Activated CD8-positive, alpha-beta memory T cell treated with anti-CD3 and anti-CD28 coated beads, Interleukin-2, amount 10 ng/mL, durations not matched to agents 7 days and 5 days (primary cell): ENCODE measurements around the gene ZNF254. TPM values are rescaled to one million over a fixed set of nuclear protein-coding genes. Genes with fewer than 3 reads are reported as not detected.
A peak's percentile ranks its signal among the peaks of the same experiment; 100 is the strongest.
"Not testable (repeated sequence)": the region's sequence is repeated elsewhere in the genome, so short reads cannot be mapped to it uniquely, and the experiment has no call there.

Experiments
- ATAC-seq: fragments of 150-1000 bp; cut with Tn5 transposase; one replicate; pipeline ENCODE4 v1.10.0; 2021; ENCODE audit warnings: moderate library complexity
- CTCF ChIA-PET: fragments of 350-600 bp; sonication (Branson Sonifier 250); formaldehyde crosslinking; loops from one replicate; lab custom pipeline; 2021; ENCODE audit warnings: antibody characterized with exemption; lab: Charles Lee
- DNase-seq: peaks from one replicate; pipeline ENCODE4 v3.0.0-alpha.2; 2020
- H3K27ac Mint-ChIP-seq: one replicate; pipeline ENCODE4 v1.8.0; 2021; ENCODE audit warnings: mild to moderate bottlenecking, mixed read lengths
- H3K27me3 Mint-ChIP-seq: one replicate; pipeline ENCODE4 v1.8.0; 2021; ENCODE audit warnings: mixed read lengths
- H3K36me3 Mint-ChIP-seq: one replicate; pipeline ENCODE4 v1.8.0; 2021; ENCODE audit warnings: mild to moderate bottlenecking, mixed read lengths
- H3K4me1 Mint-ChIP-seq: one replicate; pipeline ENCODE4 v1.8.0; 2021; ENCODE audit warnings: mixed read lengths
- H3K4me3 Mint-ChIP-seq: one replicate; pipeline ENCODE4 v1.8.0; 2021; ENCODE audit warnings: mild to moderate bottlenecking, moderate library complexity, mixed read lengths
- H3K9me3 Mint-ChIP-seq: one replicate; pipeline ENCODE4 v1.8.0; 2022; ENCODE audit warnings: low read depth, mixed read lengths
- total RNA-seq, 2 experiments: library from RNA; stranded (reverse); gene quantifications; one replicate each; pipeline ENCODE4 v1.2.3, GENCODE V29; 2021

ZNF254 gene
- 10 to 100 TPM in 1 of 2 experiments, 1 to 10 TPM in 1; 9.9 to 13.7 TPM for total RNA-seq

DNA sequence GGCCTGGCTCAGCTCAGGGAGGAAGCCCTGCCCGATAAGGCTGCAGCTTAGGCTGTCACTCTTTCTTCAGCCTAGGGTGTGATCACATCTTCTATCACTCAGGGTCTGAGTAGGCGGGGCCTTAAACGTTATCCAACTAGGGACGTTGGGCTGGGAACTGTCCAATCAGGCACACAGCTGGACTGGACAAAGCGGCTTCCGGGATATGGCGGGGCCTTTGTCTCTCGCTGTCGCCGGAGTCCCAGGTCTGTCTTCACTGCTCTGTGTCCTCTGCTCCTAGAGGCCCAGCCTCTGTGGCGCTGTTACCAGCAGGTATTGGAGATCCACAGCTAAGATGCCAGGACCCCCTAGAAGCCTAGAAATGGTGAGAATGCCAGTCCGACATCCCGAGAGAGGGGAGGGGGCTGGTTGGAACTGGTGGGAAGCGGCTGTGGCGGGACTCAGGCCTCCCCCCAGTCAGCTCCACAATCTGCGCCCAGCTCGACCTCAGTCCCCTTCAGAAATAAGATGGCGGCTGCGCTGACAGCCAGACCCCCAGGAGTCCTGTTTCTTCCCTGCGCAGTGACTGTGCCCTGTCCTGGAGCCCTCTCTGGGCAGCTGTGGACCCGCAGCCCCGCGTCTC is at the start of gene ZNF254:
TSS of gene ZNF254 (plus strand) at position 214 of the 622 bp plus-strand sequence. CDS start at position 335, 121 bp downstream.
- H3K27me3 Mint-ChIP-seq, result no peaks in the 10 kb centered on the region
- H3K4me1 Mint-ChIP-seq, result peaks cover 9% of the 10 kb centered on the region
- H3K27ac Mint-ChIP-seq, result peak within 1 kb of the TSS; percentile 98
- H3K9me3 Mint-ChIP-seq, result peaks cover 10% of the 10 kb centered on the region
- DNase-seq (peak; percentile 95), ATAC-seq (peak; percentile 100)
- CTCF ChIA-PET, result interaction anchor here (0.7 to 1.6 kb wide), 4 partner anchors 46 to 692 kb away, joined by 3 to 6 read pairs (median 4); partner anchors contain the start of genes ZNF681 and ZNF91
- peaks cover 34% of the 10 kb centered on the region for H3K36me3 Mint-ChIP-seq
- H3K4me3 Mint-ChIP-seq, result peak within 1 kb of the TSS; percentile 94

DNA sequence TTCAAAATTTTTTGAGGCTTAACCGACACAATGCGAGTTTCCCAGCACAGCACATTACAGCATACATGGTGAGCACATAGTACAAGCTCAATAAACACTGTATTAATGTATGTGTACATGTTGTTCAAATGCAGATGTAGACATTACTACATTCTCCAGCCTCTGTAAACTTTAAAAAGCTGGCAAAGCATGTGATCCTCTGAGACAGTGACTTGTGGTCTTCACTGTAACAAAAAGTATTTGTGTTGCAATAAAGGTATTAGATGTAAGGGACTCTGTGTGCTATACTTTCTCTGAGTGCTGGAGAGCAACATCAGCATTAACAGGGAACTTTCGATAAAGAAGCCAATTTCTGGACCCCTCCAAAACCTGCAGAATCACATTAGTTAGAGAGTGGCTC is 46.4 kb upstream of the ZNF254 start:
- Mint-ChIP-seq H3K4me3 (no peak overlapping the region), H3K27me3 (no peaks in the 10 kb centered on the region), H3K4me1 (peaks cover 6% of the 10 kb centered on the region), H3K36me3 (peaks cover 77% of the 10 kb centered on the region), H3K9me3 (peaks cover 19% of the 10 kb centered on the region), H3K27ac (no peak overlapping the region)
- ATAC-seq (no peak), DNase-seq (no peak)
- CTCF ChIA-PET, result no interaction called here

DNA sequence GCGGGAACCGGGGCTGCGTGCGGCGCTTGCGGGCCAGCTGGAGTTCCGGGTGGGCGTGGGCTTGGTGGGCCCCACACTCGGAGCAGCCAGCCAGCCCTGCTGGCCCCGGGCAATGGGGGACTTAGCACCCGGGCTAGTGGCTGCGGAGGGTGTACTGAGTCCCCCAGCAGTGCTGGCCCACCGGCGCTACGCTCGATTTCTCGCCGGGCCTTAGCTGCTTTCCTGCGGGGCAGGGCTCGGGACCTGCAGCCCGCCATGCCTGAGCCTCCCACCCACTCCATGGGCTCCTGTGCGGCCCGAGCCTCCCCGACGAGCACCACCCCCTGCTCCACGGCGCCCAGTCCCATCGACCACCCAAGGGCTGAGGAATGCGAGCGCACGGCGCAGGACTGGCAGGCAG is 45.7 kb upstream of the ZNF254 start:
- ATAC-seq, H3K27ac Mint-ChIP-seq, H3K4me1 Mint-ChIP-seq, CTCF ChIA-PET, DNase-seq, H3K4me3 Mint-ChIP-seq, H3K27me3 Mint-ChIP-seq: not testable (repeated sequence)
- H3K36me3 Mint-ChIP-seq, result peaks cover 78% of the 10 kb centered on the region
- peaks cover 19% of the 10 kb centered on the region for H3K9me3 Mint-ChIP-seq

DNA sequence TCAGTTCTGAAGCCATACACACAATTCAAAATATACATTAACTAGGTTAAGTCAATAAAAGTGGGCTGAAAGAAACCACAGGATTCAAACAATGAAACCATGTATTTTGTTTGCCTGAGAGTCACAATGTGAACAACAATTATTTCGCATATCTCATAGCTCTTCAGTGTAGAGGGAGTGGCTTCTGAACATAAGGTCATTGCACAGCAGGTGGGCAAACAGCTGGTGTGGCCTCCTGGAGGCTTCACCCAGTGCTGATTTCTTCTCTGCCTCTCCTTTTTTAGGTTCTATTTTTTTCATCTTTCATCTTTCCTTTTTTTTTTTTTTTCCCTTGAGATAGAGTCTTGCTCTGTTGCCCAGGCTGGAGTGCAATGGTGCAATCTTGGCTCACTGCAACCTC is 40.4 kb upstream of the ZNF254 start:
- peaks cover 15% of the 10 kb centered on the region for H3K9me3 Mint-ChIP-seq
- ATAC-seq (no peak), DNase-seq (no peak)
- H3K4me1 Mint-ChIP-seq, result no peaks in the 10 kb centered on the region
- CTCF ChIA-PET, result no interaction called here
- H3K36me3 Mint-ChIP-seq, result peaks cover 82% of the 10 kb centered on the region
- H3K4me3 Mint-ChIP-seq, result no peak overlapping the region
- no peaks in the 10 kb centered on the region for H3K27me3 Mint-ChIP-seq
- H3K27ac Mint-ChIP-seq, result no peak overlapping the region

DNA sequence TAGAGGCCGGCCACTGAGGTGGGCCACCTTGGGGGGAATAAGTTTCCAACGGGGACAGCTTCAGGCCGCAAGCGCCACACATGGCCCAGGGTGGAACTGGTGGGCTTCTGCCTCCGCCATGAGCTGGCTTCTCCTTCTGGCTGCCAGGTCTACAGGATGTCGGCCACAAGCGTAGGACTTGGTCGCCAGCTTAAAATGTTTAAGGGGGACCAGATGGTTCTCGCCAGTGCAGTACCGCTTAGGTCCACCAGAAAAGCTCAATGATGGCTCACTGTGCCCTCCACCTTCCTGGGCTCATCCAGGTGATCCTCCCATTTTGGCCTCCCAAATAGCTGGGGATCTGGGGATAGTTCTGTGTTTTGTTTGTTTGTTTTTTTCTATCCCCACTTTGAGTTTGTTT is 38.7 kb upstream of the ZNF254 start:
- no peak overlapping the region for H3K4me3 Mint-ChIP-seq
- ATAC-seq (no peak), DNase-seq (no peak)
- peaks cover 3% of the 10 kb centered on the region for H3K4me1 Mint-ChIP-seq
- H3K9me3 Mint-ChIP-seq, result peaks cover 12% of the 10 kb centered on the region
- no peaks in the 10 kb centered on the region for H3K27me3 Mint-ChIP-seq
- no peak overlapping the region for H3K27ac Mint-ChIP-seq
- CTCF ChIA-PET, result no interaction called here
- peaks cover 84% of the 10 kb centered on the region for H3K36me3 Mint-ChIP-seq

DNA sequence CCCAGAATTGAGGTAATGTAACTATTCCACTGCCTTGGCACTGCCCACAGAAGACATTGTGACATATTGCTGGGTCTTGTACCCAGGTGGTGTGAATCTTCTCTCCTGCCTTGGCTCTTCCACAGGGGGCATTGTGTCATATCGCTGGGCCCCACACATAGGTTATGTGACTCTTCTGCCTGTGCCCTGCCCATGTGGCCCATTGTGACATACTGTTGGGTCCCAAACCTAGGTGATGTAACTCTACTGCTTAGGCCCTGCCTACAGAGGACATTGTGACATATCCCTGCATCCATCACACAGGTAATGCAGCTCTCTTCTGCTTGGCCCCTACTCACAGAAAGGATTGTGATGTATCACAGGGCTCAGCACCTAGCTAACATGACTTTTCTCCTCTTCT is 37.5 kb upstream of the ZNF254 start:
- Mint-ChIP-seq H3K36me3 (peaks cover 89% of the 10 kb centered on the region), H3K4me3 (no peak overlapping the region), H3K4me1 (peaks cover 15% of the 10 kb centered on the region), H3K27ac (no peak overlapping the region), H3K9me3 (peaks cover 10% of the 10 kb centered on the region), H3K27me3 (no peaks in the 10 kb centered on the region)
- DNase-seq (no peak), ATAC-seq (no peak)
- CTCF ChIA-PET, result no interaction called here

DNA sequence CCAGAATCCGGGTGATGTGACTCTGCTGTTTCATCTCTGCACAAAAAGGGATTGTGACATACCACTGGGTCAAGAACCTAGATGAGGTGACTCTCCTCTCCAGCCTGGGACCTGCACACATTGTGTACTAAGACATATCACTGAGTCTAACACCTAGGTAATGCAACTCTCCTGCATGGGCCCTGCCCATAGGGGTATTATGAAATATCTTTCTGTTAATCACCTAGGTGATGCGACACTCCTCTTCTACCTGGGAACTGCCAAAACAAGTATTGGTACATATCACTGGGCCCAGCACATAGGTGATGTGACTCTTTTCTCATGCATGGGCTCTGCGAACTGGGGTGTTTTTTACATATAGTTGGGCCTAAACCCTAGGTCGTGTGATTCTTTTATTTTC is 35.5 kb upstream of the ZNF254 start:
- no peaks in the 10 kb centered on the region for H3K27me3 Mint-ChIP-seq
- H3K36me3 Mint-ChIP-seq, result peaks cover 85% of the 10 kb centered on the region

DNA sequence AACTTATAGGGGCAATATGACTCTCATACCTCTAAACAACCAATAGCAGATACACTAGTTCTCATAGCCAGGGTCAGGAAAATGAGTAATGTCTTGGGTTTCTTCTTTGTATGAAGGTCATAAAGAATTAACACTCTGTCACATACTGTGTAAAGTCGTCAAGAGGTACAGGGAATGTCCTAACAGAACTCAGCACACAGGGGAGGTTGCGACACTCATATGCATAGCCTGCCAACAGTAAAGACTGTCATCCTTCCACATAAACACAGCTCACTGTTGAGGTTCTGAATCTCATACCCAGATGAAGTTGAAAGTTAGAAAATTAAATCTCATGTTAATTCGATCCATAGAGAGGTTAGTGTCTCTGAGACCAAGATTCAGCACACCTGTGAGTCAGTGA is 34.2 kb upstream of the ZNF254 start:
- CTCF ChIA-PET, result no interaction called here
- H3K27ac Mint-ChIP-seq, result no peak overlapping the region
- no peak overlapping the region for H3K4me3 Mint-ChIP-seq

More for the DNA sequence above, 35.5 kb upstream of the ZNF254 start:
- CTCF ChIA-PET, result no interaction called here
- H3K9me3 Mint-ChIP-seq, result peaks cover 10% of the 10 kb centered on the region
- no peak overlapping the region for H3K27ac Mint-ChIP-seq
- no peak overlapping the region for H3K4me3 Mint-ChIP-seq
- H3K4me1 Mint-ChIP-seq, result peaks cover 22% of the 10 kb centered on the region
- no peak for DNase-seq
- no peak for ATAC-seq

DNA sequence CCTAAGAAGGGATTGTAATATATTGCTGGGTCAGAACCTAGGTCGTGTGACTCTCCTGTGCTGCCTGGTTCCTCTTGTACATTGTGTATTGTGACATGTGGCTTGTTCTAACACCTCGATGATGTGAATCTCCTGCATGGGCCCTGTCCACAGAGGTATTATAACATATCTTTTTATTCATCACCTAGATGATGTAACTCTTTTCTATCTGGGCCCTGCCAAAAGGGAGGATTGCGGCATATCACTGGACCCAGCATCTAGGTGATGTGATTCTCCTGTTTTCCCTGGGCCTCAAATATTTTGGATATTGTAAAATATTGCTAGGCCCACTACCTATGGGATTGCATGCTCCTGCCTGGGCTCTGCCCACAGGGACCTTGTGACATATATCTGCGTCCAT is 33.4 kb upstream of the ZNF254 start:
- peaks cover 24% of the 10 kb centered on the region for H3K4me1 Mint-ChIP-seq
- CTCF ChIA-PET, result no interaction called here
- H3K36me3 Mint-ChIP-seq, result peaks cover 80% of the 10 kb centered on the region
- H3K27ac Mint-ChIP-seq, result peak overlapping the region; percentile 85
- peaks cover 6% of the 10 kb centered on the region for H3K9me3 Mint-ChIP-seq
- ATAC-seq (no peak), DNase-seq (no peak)
- H3K4me3 Mint-ChIP-seq, result no peak overlapping the region
- H3K27me3 Mint-ChIP-seq, result no peaks in the 10 kb centered on the region

More for the DNA sequence above, 34.2 kb upstream of the ZNF254 start:
- Mint-ChIP-seq H3K4me1 (peaks cover 24% of the 10 kb centered on the region), H3K9me3 (peaks cover 6% of the 10 kb centered on the region), H3K27me3 (no peaks in the 10 kb centered on the region), H3K36me3 (peaks cover 79% of the 10 kb centered on the region)
- no peak for DNase-seq
- no peak for ATAC-seq

DNA sequence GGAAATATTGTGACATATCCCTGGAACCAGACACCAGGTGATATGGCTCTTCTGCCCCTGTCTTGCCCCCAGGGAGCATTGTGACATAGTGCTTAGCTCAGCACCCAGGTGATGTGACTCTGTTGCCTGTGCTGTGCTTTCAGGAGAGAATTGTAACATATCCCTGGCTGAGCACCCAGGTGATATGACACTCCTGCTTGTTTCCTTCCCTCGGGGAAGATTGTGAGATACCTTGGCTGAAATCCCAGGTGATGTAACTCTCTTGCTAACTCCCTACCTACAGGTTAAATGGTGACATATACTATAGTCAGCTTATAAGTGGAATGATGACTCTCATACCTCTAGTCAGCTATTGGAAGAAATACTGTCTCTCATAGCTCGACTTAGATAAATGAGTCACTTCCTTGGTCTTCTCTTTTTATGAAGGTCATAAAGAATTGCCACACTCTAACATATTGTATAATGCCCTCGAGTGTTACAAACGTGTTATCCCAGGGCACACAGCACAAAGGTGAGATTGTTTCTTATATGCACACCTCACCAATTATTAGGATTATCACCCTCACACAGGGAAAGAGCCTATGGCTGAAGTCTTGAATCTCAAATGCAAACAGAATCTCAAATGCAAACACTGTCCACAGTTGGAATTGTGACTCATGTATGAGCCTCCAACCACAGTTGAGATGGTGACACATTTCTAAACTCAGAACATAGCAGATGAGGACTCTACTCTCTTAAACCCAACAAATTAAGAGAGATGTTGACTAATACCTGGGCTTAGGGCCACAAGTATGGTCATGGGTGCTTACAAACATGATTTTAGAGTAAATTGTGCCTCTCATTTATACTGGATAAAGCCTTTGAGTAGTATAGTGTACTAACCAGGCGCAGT is 32.7 kb upstream of the ZNF254 start:
- no peak overlapping the region for H3K4me3 Mint-ChIP-seq
- CTCF ChIA-PET, result no interaction called here
- peak; percentile 89 for ATAC-seq
- H3K27me3 Mint-ChIP-seq, result no peaks in the 10 kb centered on the region
- H3K36me3 Mint-ChIP-seq, result peaks cover 81% of the 10 kb centered on the region
- peak overlapping the region; percentile 85 for H3K27ac Mint-ChIP-seq
- peaks cover 24% of the 10 kb centered on the region for H3K4me1 Mint-ChIP-seq
- DNase-seq, result peak; percentile 55
- H3K9me3 Mint-ChIP-seq, result peaks cover 2% of the 10 kb centered on the region

DNA sequence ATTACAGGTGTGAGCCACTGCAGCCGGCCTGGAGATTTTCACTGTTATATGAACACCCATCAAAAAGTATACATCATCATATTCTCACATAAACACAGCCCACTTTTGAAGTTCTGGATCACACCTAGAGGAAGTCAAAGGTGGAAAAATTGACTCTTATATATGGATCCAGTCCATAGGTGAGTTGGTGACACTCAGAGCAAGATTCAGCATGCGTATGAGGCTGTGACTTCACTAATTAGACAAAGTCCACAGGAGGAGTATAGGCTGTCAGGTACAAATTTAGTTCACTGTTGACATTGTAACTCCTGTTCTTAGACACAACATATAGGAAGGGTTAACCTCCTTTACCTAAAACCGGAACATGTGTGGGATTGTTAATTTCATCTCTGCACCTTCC is 31.4 kb upstream of the ZNF254 start:
- H3K27ac Mint-ChIP-seq, result no peak overlapping the region
- CTCF ChIA-PET, result no interaction called here
- peaks cover 24% of the 10 kb centered on the region for H3K4me1 Mint-ChIP-seq
- peaks cover 81% of the 10 kb centered on the region for H3K36me3 Mint-ChIP-seq
- peaks cover 5% of the 10 kb centered on the region for H3K9me3 Mint-ChIP-seq
- no peak overlapping the region for H3K4me3 Mint-ChIP-seq
- DNase-seq (no peak), ATAC-seq (no peak)
- H3K27me3 Mint-ChIP-seq, result no peaks in the 10 kb centered on the region

DNA sequence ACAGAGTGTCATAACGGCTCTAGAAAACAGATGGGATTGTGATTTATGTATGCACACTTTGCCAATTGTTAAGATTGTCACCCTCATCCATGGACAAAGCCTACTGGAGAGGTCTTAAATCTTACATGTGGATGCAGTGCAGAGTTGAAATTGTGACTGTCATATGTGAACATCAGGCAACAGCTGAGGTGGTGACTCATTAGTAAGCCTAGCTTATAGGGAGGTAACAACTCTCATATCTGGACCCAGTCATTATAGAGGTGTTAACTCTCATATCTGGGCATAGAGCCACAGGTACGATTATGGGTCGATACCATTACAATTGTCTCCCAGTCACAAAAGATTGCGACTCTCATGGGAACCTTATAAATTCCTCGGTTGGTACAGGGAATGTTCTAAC is 29.8 kb upstream of the ZNF254 start:
- no peak overlapping the region for H3K27ac Mint-ChIP-seq
- CTCF ChIA-PET, result no interaction called here
- no peaks in the 10 kb centered on the region for H3K27me3 Mint-ChIP-seq
- H3K4me3 Mint-ChIP-seq, result no peak overlapping the region
- no peak for DNase-seq
- peaks cover 25% of the 10 kb centered on the region for H3K4me1 Mint-ChIP-seq
- H3K9me3 Mint-ChIP-seq, result peaks cover 3% of the 10 kb centered on the region
- no peak for ATAC-seq
- peaks cover 77% of the 10 kb centered on the region for H3K36me3 Mint-ChIP-seq

DNA sequence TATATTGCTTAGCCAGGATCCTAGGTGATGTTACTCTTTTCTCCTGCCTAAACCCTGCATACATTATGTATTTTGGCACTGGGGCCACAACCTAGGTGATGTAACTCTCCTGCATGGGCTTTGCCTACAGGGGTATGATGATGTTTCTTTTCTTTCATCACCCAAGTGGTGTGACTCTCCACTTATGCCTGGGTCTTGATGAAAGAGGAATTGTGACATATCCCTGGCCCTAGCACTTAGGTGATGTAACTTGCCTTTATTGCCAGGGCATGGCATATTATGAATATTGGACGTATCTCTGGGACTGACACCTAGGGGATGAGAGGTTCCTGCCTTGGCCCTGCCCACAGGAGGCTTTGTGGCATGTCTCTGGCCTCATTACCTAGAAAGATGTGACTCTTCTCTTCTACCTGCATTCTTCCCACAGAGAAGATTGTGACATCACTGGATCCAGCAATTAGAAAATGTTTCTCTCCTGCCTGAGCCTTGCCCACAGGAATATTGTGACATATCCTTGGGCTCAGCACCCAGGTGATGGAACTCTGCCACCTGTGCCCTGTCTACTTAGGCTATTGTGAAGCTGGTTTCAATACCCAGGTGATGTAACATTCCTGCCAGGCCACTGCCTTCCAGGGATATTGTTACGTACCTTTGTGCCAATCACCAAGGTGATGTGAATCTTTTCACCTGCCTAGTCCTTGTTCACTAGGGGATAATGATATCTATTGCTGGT is 27.3 kb upstream of the ZNF254 start:
- Mint-ChIP-seq H3K36me3 (peaks cover 66% of the 10 kb centered on the region), H3K4me1 (peaks cover 12% of the 10 kb centered on the region), H3K4me3 (no peak overlapping the region), H3K27ac (no peak overlapping the region), H3K9me3 (peaks cover 5% of the 10 kb centered on the region), H3K27me3 (no peaks in the 10 kb centered on the region)
- CTCF ChIA-PET, result no interaction called here
- ATAC-seq (no peak), DNase-seq (no peak)
